GM23248 (cell line): Measurements from ENCODE around the gene STK25. TPM values are rescaled to one million over a fixed set of nuclear protein-coding genes. Genes with fewer than 3 reads are reported as not detected.

Experiments
- DNase-seq: peaks from one replicate; pipeline ENCODE4 v3.0.0-alpha.2; 2015
- H2AFZ ChIP-seq: fragments of 200-600 bp; sonication (generic); 2 replicates; pipeline ENCODE4 v1.6.1; 2016; ENCODE audit warnings: antibody characterized with exemption
- H3F3A ChIP-seq: fragments of 200-600 bp; sonication (generic); 2 replicates; pipeline ENCODE4 v1.6.1; 2016; ENCODE audit warnings: mild to moderate bottlenecking, antibody characterized with exemption, mixed run types; ENCODE audit not compliant: insufficient read depth
- H3K27ac ChIP-seq: fragments of 200-600 bp; sonication (generic); 2 replicates; pipeline ENCODE4 v1.5.1; 2016; ENCODE audit warnings: mild to moderate bottlenecking
- H3K27me3 ChIP-seq: fragments of 200-600 bp; sonication (generic); replicated peaks from 2 replicates; pipeline ENCODE4 v1.6.1; 2016; ENCODE audit warnings: mild to moderate bottlenecking; ENCODE audit not compliant: insufficient read depth
- H3K36me3 ChIP-seq: fragments of 200-600 bp; sonication (generic); 2 replicates; pipeline ENCODE4 v1.6.1; 2016; ENCODE audit warnings: low read depth, mild to moderate bottlenecking
- H3K4me1 ChIP-seq: fragments of 200-600 bp; sonication (generic); 2 replicates; pipeline ENCODE4 v1.6.1; 2016; ENCODE audit warnings: mild to moderate bottlenecking; ENCODE audit not compliant: insufficient read depth
- H3K4me2 ChIP-seq: fragments of 200-600 bp; sonication (generic); one replicate; pipeline ENCODE4 v1.6.1; 2016; ENCODE audit warnings: mild to moderate bottlenecking; ENCODE audit not compliant: unreplicated experiment
- H3K4me3 ChIP-seq: fragments of 200-600 bp; sonication (generic); 2 replicates; pipeline ENCODE4 v1.5.1; 2016; ENCODE audit warnings: mild to moderate bottlenecking
- H3K79me2 ChIP-seq: fragments of 200-600 bp; sonication (generic); 2 replicates; pipeline ENCODE4 v1.6.1; 2016; ENCODE audit warnings: mild to moderate bottlenecking; ENCODE audit not compliant: insufficient read depth
- H3K9ac ChIP-seq: fragments of 200-600 bp; sonication (generic); 2 replicates; pipeline ENCODE4 v1.6.1; 2016; ENCODE audit warnings: mild to moderate bottlenecking
- H3K9me2 ChIP-seq: fragments of 200-600 bp; sonication (generic); 2 replicates; pipeline ENCODE4 v1.6.1; 2016; ENCODE audit warnings: mixed run types, mild to moderate bottlenecking, moderate library complexity; ENCODE audit not compliant: insufficient read depth
- H3K9me3 ChIP-seq: fragments of 200-600 bp; sonication (generic); one replicate; pipeline ENCODE4 v1.6.1; 2017; ENCODE audit warnings: low read depth
- H4K20me1 ChIP-seq: fragments of 200-600 bp; sonication (generic); 2 replicates; pipeline ENCODE4 v1.6.0; 2016; ENCODE audit not compliant: insufficient read depth
- EZH2 ChIP-seq: fragments of 200-600 bp; sonication (generic); IDR thresholded peaks from 2 replicates; pipeline ENCODE4 v1.6.1; 2018; ENCODE audit warnings: antibody characterized with exemption, mild to moderate bottlenecking; ENCODE audit not compliant: insufficient read depth, poor library complexity, severe bottlenecking
- EZH2phosphoT487 ChIP-seq: fragments of 200-600 bp; sonication (generic); IDR thresholded peaks from 2 replicates; pipeline ENCODE4 v1.6.1; 2018; ENCODE audit warnings: antibody characterized with exemption, moderate library complexity, mild to moderate bottlenecking, low read depth; ENCODE audit not compliant: insufficient read depth
- WGBS, 2 experiments: methylation state at CpG; one replicate each; pipeline ENCODE4 v1.1.6; 2015 to 2017; ENCODE audit warnings: low lambda C conversion rate in 2 of 2, low coverage in 1 of 2; ENCODE audit errors: missing lambda C conversion rate in 2 of 2; 5-methylcytosine and 5-hydroxymethylcytosine counted together
- in situ Hi-C: fragments of 300-500 bp; cut with MboI; formaldehyde crosslinking; loops from 2 replicates; pipeline ENCODE4 v1.15.0; 2020
- polyA plus RNA-seq: library from polyadenylated mRNA; unstranded; fragments of >200 nt; fragmentation: Nextera tagmentation; extraction: Ambion mirVana; gene quantifications from 2 replicates; pipeline ENCODE4 v1.2.1, GENCODE V29; 2016
- total RNA-seq: library from RNA; depleted of rRNA; stranded (reverse); fragments of >200 nt; shearing (Covaris generic); gene quantifications from 2 replicates; pipeline ENCODE4 v1.2.3, GENCODE V29; 2014

STK25 gene
- total and polyA plus RNA-seq, 2 experiments from 2014 or later: 120 to 239 TPM

DNA sequence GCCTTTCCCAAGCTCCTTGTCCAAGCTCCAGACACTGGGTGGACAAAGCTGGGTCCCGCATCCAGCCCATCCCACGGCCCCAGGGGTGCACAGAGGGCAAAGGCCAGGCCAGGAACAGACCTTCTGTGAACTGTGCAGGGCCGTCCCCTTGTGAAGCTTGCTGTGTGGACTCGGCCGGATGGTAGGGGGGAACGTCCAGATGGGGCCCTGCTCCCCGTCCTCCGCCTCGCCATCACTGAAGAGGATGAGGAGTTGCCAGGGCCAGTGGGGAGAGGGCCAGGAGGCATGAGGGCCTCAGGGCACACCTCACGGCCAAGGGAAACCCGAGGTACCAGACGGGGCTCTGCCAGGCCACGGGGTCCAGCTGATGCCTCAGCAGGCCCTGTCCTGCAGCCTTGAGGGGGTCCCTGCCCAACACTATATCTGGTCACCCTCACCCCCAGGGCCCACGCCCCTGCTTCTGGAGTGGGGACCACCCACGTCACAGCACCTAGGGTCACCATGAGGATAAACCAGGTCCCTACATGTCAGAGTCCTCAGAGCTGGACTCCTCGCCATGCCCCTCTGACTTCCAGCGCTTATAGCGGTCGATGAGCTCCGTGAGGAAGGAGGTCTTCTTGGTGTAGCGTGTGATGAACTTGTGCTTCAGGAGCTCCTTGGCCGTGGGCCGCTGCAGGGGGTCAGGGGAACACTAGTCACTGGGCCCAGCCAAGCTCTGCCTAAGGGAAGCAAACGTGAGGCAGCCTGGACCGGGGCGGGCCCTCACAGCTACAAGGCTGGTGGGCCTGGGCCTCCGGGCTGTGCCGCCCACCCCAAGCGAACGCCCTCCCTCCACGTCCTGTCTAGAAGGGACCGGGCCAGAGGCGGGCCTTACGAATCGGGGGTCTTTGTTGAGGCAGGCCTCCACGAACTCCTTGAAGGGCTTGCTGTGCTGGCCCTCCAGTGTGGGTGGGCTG lies 10.0 kb downstream of the STK25 start:
- Histone ChIP-seq H3K27ac (no peak overlapping the region), H3K4me3 (no peak overlapping the region)
- in situ Hi-C loops: no loop called here

DNA sequence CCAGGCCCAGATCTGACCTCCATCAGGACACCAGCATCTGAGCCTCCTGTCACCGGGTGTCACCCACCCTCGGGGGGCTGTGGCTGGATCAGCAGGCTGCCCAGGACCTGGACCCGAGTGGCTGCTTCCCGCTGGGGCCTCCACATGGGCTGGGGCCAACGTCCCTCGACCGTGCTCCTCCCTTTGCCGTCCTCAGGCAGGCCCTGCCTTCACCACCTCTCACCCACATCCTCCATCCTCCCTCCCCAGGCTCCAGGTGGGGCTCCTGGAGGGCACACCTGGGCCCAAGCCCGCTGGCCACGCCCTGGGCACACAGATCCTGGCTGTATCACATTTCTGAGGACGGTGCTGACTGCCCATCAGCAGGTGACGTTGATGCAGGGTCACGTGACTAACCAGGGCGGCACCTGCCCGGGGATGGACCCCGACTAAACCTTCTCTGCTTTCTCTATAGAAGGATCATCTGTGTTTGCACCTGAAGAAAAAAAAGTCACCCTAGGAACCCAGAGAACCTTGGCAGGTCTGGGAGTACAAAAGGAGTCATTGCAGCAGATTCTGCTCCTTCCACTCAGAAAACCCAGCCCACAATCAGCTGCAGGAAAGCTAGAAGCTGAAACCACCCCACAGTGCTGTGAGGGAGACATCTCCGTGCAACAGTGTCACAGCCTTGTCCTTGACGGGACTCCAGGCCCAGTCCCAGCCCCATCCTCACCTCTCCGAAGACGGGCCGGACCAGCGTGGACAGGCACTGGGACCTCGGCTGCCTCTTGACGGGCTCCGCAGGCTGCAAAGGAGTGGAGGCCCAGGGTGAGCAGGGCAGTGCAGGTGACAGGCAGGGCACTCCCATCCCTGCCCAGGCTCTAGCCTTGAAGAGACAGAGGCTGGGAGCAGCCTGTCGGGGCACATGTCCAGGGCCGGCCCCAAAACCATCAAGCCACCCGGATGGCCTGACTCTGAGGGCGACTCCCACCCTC lies 11.2 kb downstream of the STK25 start:
- Histone ChIP-seq H4K20me1 (peaks cover 5% of the 10 kb centered on the region), H3K9ac (no peak overlapping the region), H3K4me3 (no peak overlapping the region), H3K27ac (no peak overlapping the region), H2AFZ (no peak overlapping the region), H3K4me2 (no peak overlapping the region), H3K36me3 (no peaks in the 10 kb centered on the region; the same call in 1 of the 2 replicates), H3K9me3 (no peaks in the 10 kb centered on the region), H3K9me2 (no peaks in the 10 kb centered on the region), H3F3A (no peaks in the 10 kb centered on the region), H3K4me1 (no peaks in the 10 kb centered on the region), H3K27me3 (no peaks in the 10 kb centered on the region), H3K79me2 (peaks cover 24% of the 10 kb centered on the region)
- no peak for TF ChIP-seq EZH2
- no peak for TF ChIP-seq EZH2phosphoT487
- WGBS, 2 experiments: 85 to 90% methylated on average over 26 to 29 of the region's 29 CpGs
- no peak for DNase-seq
- in situ Hi-C loops: no loop called here

More for the DNA sequence above, 10.0 kb downstream of the STK25 start:
- Histone ChIP-seq H3K79me2 (peaks cover 36% of the 10 kb centered on the region), H4K20me1 (peaks cover 5% of the 10 kb centered on the region), H3K27me3 (no peaks in the 10 kb centered on the region), H3K4me2 (no peak overlapping the region), H3K36me3 (no peaks in the 10 kb centered on the region; the same call in 1 of the 2 replicates), H2AFZ (no peak overlapping the region), H3K9me2 (no peaks in the 10 kb centered on the region), H3K9ac (no peak overlapping the region), H3F3A (no peaks in the 10 kb centered on the region), H3K9me3 (no peaks in the 10 kb centered on the region), H3K4me1 (no peaks in the 10 kb centered on the region)
- 91 to 93% methylated on average over 31 to 35 of the region's 36 CpGs for WGBS, 2 experiments
- no peak for DNase-seq
- TF ChIP-seq EZH2phosphoT487 (no peak), EZH2 (no peak)

DNA sequence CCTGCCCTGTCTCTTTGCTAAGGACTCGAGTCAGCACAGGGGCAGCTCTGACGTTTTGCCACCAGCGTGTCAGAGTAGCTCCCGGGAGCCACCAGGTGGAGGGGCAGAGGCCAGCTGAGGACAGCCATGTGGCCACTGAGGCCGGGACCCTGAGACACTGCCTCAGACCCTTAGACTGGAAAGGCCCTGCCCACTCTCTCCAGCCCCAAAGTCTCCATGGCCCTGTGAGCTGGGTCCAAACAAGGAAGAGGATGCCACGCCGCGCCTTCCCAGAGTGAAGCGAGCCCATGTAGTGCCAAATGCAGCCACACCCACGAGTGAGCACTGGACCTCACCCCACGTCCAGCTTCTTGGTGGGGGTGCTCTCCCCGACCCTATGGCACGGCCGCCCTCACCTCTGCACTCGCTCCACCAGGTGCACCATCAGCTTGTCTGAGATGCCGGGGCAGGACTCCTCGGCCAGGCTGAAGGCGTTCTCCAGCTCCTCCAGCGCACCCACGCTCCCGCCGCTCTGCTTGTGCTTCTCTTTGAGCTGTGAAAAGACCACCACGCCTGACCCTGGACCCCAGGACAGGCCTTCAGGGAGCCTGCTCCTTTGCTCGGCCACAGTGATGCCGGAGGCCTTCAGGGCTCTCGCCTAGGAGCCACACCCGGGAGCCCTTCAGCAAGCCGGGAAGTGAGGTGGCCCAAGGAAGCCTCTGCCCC lies 12.2 kb downstream of the STK25 start:
- TF ChIP-seq EZH2 (no peak), EZH2phosphoT487 (no peak)
- H3K36me3 ChIP-seq: no peaks in the 10 kb centered on the region; the same call in 1 of the 2 replicates
- H3K4me2 ChIP-seq: no peak overlapping the region
- no peak overlapping the region for H3K9ac ChIP-seq
- 90 to 91% methylated on average over 28 of the region's 28 CpGs for WGBS, 2 experiments
- no peaks in the 10 kb centered on the region for H3F3A ChIP-seq
- no peak overlapping the region for H2AFZ ChIP-seq
- H4K20me1 ChIP-seq: peaks cover 5% of the 10 kb centered on the region
- no peaks in the 10 kb centered on the region for H3K27me3 ChIP-seq
- in situ Hi-C loops: no loop called here
- H3K9me3 ChIP-seq: no peaks in the 10 kb centered on the region
- DNase-seq: no peak
- no peak overlapping the region for H3K27ac ChIP-seq
- peaks cover 14% of the 10 kb centered on the region for H3K79me2 ChIP-seq
- H3K4me3 ChIP-seq: no peak overlapping the region
- H3K4me1 ChIP-seq: no peaks in the 10 kb centered on the region
- H3K9me2 ChIP-seq: no peaks in the 10 kb centered on the region
